Panc1 (cell line): ENCODE data around the gene RPL23. TPM values are rescaled to one million over a fixed set of nuclear protein-coding genes. Genes with fewer than 3 reads are reported as not detected.

Source experiments
- ATAC-seq: fragments of 200-7000 bp; cut with Tn5 transposase; 2 replicates; pipeline ENCODE4 v1.9.1; 2020; ENCODE audit warnings: mild to moderate bottlenecking, moderate library complexity
- BruUV-seq: library from RNA; stranded (reverse); fragments of 400-500 nt; replicated peaks from 2 replicates; lab custom pipeline; 2021; lab: Mats Ljungman, UMichigan
- CTCF ChIA-PET: fragments of 300-600 bp; sonication (Branson Sonifier 250); formaldehyde crosslinking; loops from one replicate; lab custom pipeline; 2022; ENCODE audit warnings: antibody characterized with exemption; lab: Charles Lee
- POLR2A ChIA-PET: fragments of 300-600 bp; sonication (Branson Sonifier 250); formaldehyde crosslinking; loops from one replicate; lab custom pipeline; 2022; ENCODE audit warnings: antibody characterized with exemption; lab: Charles Lee
- DNase-seq: peaks from one replicate; pipeline ENCODE4 v3.0.0-alpha.2; 2010; ENCODE audit warnings: low read depth, low spot score
- H3K27ac ChIP-seq: 2 replicates; pipeline ENCODE4 v1.5.1; 2011; ENCODE audit warnings: mild to moderate bottlenecking, low read length, inconsistent platforms
- H3K27me3 ChIP-seq: fragments of 200-500 bp; sonication (Bioruptor generic); 2 replicates; pipeline ENCODE4 v1.6.0; 2014; ENCODE audit warnings: low read length, inconsistent platforms; ENCODE audit not compliant: control insufficient read depth, insufficient read depth
- H3K36me3 ChIP-seq: fragments of 200-500 bp; sonication (Bioruptor generic); 2 replicates; pipeline ENCODE4 v1.5.1; 2014; ENCODE audit warnings: inconsistent platforms, mild to moderate bottlenecking, low read length, moderate library complexity; ENCODE audit not compliant: control insufficient read depth, insufficient read depth
- H3K4me1 ChIP-seq: 2 replicates; pipeline ENCODE4 v1.5.1; 2011; ENCODE audit warnings: inconsistent platforms, mild to moderate bottlenecking, low read length, moderate library complexity; ENCODE audit not compliant: control insufficient read depth, insufficient read depth
- H3K4me3 ChIP-seq, 2 experiments: 2 replicates each; pipeline ENCODE4 v1.5.1; 2011 to 2012; ENCODE audit warnings: low read depth in 2 of 2, low read length in 2 of 2, mild to moderate bottlenecking in 2 of 2, inconsistent platforms in 1 of 2, moderate library complexity in 1 of 2
- H3K9me3 ChIP-seq: fragments of 200-500 bp; sonication (Bioruptor generic); 2 replicates; pipeline ENCODE4 v1.5.1; 2014; ENCODE audit warnings: low read depth, mild to moderate bottlenecking, inconsistent platforms, low read length, moderate library complexity; ENCODE audit not compliant: control insufficient read depth, insufficient read depth
- CTCF ChIP-seq: fragments of 450-650 bp; IDR thresholded peaks from 2 replicates; pipeline ENCODE4 v1.5.1; 2017; ENCODE audit warnings: mild to moderate bottlenecking
- POLR2AphosphoS5 ChIP-seq: IDR thresholded peaks from 2 replicates; pipeline ENCODE4 v1.6.1; 2012; ENCODE audit warnings: mild to moderate bottlenecking, low read depth, low read length, moderate library complexity
- REST ChIP-seq, 2 experiments: IDR thresholded peaks; 2 replicates each; pipeline ENCODE4 v1.6.1; 2011 to 2012; ENCODE audit warnings: low read depth in 2 of 2, control low read depth in 1 of 2, low read length in 1 of 2, mild to moderate bottlenecking in 1 of 2, moderate library complexity in 1 of 2; ENCODE audit not compliant: insufficient read depth in 1 of 2
- SIN3A ChIP-seq: IDR thresholded peaks from 2 replicates; pipeline ENCODE4 v1.6.1; 2012; ENCODE audit warnings: low read depth, mild to moderate bottlenecking, low read length, moderate library complexity, borderline replicate concordance; ENCODE audit not compliant: insufficient read depth
- TCF7L2 ChIP-seq: IDR thresholded peaks from 2 replicates; pipeline ENCODE4 v1.6.1; 2011; ENCODE audit warnings: mild to moderate bottlenecking, low read depth, low read length, inconsistent platforms
- in situ Hi-C: cut with HindIII; loops from 2 replicates; pipeline ENCODE4 v1.10.0; 2016; ENCODE audit warnings: low sequenced_read_pairs, low pct_unique_long_range_greater_than_20kb
- intact Hi-C: fragments of 100-400 bp; cut with micrococcal nuclease; formaldehyde crosslinking; loops from one replicate; pipeline ENCODE4 v1.10.0; 2022; ENCODE audit not compliant: unreplicated experiment
- total RNA-seq: library from RNA; stranded (reverse); gene quantifications from one replicate; pipeline ENCODE4 v1.2.1, GENCODE V29; 2021; ENCODE audit not compliant: unreplicated experiment

The RPL23 gene
- total RNA-seq, 1 experiment from 2014 or later: 649 TPM

- H3K9me3 ChIP-seq: no peaks in the 10 kb centered on the region
- ChIA-PET POLR2A (no interaction called here), CTCF (no interaction called here)
- BruUV-seq: no TSS peak
- no peaks in the 10 kb centered on the region for H3K27me3 ChIP-seq
- in situ Hi-C loops: no loop called here
- H3K4me3 ChIP-seq: no peak overlapping the region
- ATAC-seq (no peak), DNase-seq (no peak)
- TF ChIP-seq TCF7L2 (no peak), POLR2AphosphoS5 (no peak), REST (IDR thresholded peaks at IDR 0.05; ENCODE audit: insufficient read depth in 1 of 2, low read depth in 2 of 2, low read length in 1 of 2) (no peak), SIN3A (no peak), CTCF (no peak)
- intact Hi-C loops: no loop called here
- no peaks in the 10 kb centered on the region for H3K36me3 ChIP-seq
- peaks cover 27% of the 10 kb centered on the region for H3K4me1 ChIP-seq
- 0 out of 2 replicates have a peak overlapping the region, but pooled peaks have one; percentile 23 for H3K27ac ChIP-seq
These were observed 43.7 kb upstream of the RPL23 start for GRCh38 chr17:38897176-38897575.

- no peak overlapping the region for H3K27ac ChIP-seq
These were observed 42.9 kb upstream of the RPL23 start for GRCh38 chr17:38896346-38896954.

More at GRCh38 chr17:38896346-38896954, 42.9 kb upstream of the RPL23 start:
- no peaks in the 10 kb centered on the region for H3K36me3 ChIP-seq
- no peaks in the 10 kb centered on the region for H3K27me3 ChIP-seq
- H3K4me1 ChIP-seq: peaks cover 26% of the 10 kb centered on the region
- BruUV-seq: no TSS peak
- CTCF ChIA-PET: no interaction called here
- H3K9me3 ChIP-seq: no peaks in the 10 kb centered on the region
- intact Hi-C loops: no loop called here
- in situ Hi-C loops: no loop called here
- TF ChIP-seq TCF7L2 (no peak), SIN3A (no peak), REST (IDR thresholded peaks at IDR 0.05; ENCODE audit: insufficient read depth in 1 of 2, low read depth in 2 of 2, low read length in 1 of 2) (no peak), CTCF (no peak), POLR2AphosphoS5 (no peak)
- H3K4me3 ChIP-seq: no peak overlapping the region
- no peak for DNase-seq
- ATAC-seq: no peak
- POLR2A ChIA-PET: no interaction called here
